Measurements from ENCODE around the gene TSGA10.
"Not testable (repeated sequence)": the region's sequence is repeated elsewhere in the genome, so short reads cannot be mapped to it uniquely, and the experiment has no call there.

TSGA10 gene

GRCh38 chr2:99067871-99068625 lies 86.7 kb downstream of the TSGA10 start:
- DNase-seq, result no peak

GRCh38 chr2:99066075-99066958 lies 88.4 kb downstream of the TSGA10 start:
- no peak for DNase-seq

- DNase-seq, result not testable (repeated sequence)
Observed at GRCh38 chr2:99049187-99049586, 105.6 kb downstream of the TSGA10 start.

GRCh38 chr2:99040736-99041300 lies 113.9 kb downstream of the TSGA10 start:
- DNase-seq, result not testable (repeated sequence)

- DNase-seq, result no peak
Observed at GRCh38 chr2:99035920-99036319, 118.8 kb downstream of the TSGA10 start.

- DNase-seq, result no peak
Observed at GRCh38 chr2:99032786-99033185, 122.0 kb downstream of the TSGA10 start.

- DNase-seq, result no peak
Observed at GRCh38 chr2:99032001-99032400, 122.7 kb downstream of the TSGA10 start.

GRCh38 chr2:99031481-99031880 lies 123.3 kb downstream of the TSGA10 start:
- DNase-seq, result no peak

GRCh38 chr2:99028558-99028957 lies 126.2 kb downstream of the TSGA10 start:
- DNase-seq, result no peak

GRCh38 chr2:99027856-99028255 lies 126.9 kb downstream of the TSGA10 start:
- no peak for DNase-seq

- no peak for DNase-seq
Observed at GRCh38 chr2:99000708-99001107, 154.0 kb downstream of the TSGA10 start.

- not testable (repeated sequence) for DNase-seq
Observed at GRCh38 chr2:98988695-98989094, 166.0 kb downstream of the TSGA10 start.

GRCh38 chr2:98985905-98986666 lies 168.7 kb downstream of the TSGA10 start:
- DNase-seq, result no peak

GRCh38 chr2:98975611-98976010 lies 179.1 kb downstream of the TSGA10 start:
- no peak for DNase-seq

- DNase-seq, result no peak
Observed at GRCh38 chr2:98972582-98973167, 182.1 kb downstream of the TSGA10 start.

- DNase-seq, result no peak
Observed at GRCh38 chr2:98959810-98960507, 194.8 kb downstream of the TSGA10 start.

GRCh38 chr2:98952966-98953365 lies 201.8 kb downstream of the TSGA10 start:
- no peak for DNase-seq

- no peak for DNase-seq
Observed at GRCh38 chr2:98948956-98949739, 205.6 kb downstream of the TSGA10 start.

- DNase-seq, result no peak
Observed at GRCh38 chr2:98947554-98947953, 207.2 kb downstream of the TSGA10 start.

Measured in stimulated activated CD4-positive, alpha-beta T cell treated with anti-CD3 and anti-CD28 coated beads, Interleukin-12 subunit alpha, Interleukin-12 subunit beta, amount 100 ng/mL, for 4 hours (primary cell).